Activated CD8-positive, alpha-beta memory T cell treated with anti-CD3 and anti-CD28 coated beads, Interleukin-2, amount 50 U/mL, for 24 hours (primary cell): Measurements from ENCODE around the gene ARHGAP24.
"Not testable (repeated sequence)": the region's sequence is repeated elsewhere in the genome, so short reads cannot be mapped to it uniquely, and the experiment has no call there.

Experiments
- DNase-seq: peaks from one replicate; pipeline ENCODE4 v3.0.0-alpha.2; 2020; ENCODE audit errors: extremely low read depth

Gene ARHGAP24

GRCh38 chr4:85956293-85956945 lies 481.5 kb downstream of the ARHGAP24 start:
- no peak for DNase-seq

GRCh38 chr4:85961887-85962286 lies 486.9 kb downstream of the ARHGAP24 start:
- DNase-seq, result no peak

- no peak for DNase-seq
Observed at GRCh38 chr4:85963231-85963630, 488.3 kb downstream of the ARHGAP24 start.

- no peak for DNase-seq
Observed at GRCh38 chr4:85964298-85964697, 489.3 kb downstream of the ARHGAP24 start.

GRCh38 chr4:85965017-85965416 lies 490.1 kb downstream of the ARHGAP24 start:
- DNase-seq, result not testable (repeated sequence)

GRCh38 chr4:85965529-85965928 lies 490.6 kb downstream of the ARHGAP24 start:
- DNase-seq, result no peak

- DNase-seq, result no peak
Observed at GRCh38 chr4:85966373-85966772, 491.4 kb downstream of the ARHGAP24 start.

GRCh38 chr4:85967872-85968271 lies 492.9 kb downstream of the ARHGAP24 start:
- no peak for DNase-seq

GRCh38 chr4:85968945-85969819 lies 494.2 kb downstream of the ARHGAP24 start:
- DNase-seq, result no peak

- no peak for DNase-seq
Observed at GRCh38 chr4:85970535-85970934, 495.6 kb downstream of the ARHGAP24 start.

GRCh38 chr4:85979276-85979675 lies 504.3 kb downstream of the ARHGAP24 start:
- no peak for DNase-seq

- DNase-seq, result no peak
Observed at GRCh38 chr4:85986266-85986665, 511.3 kb downstream of the ARHGAP24 start.

- no peak for DNase-seq
Observed at GRCh38 chr4:85993641-85994040, 518.7 kb downstream of the ARHGAP24 start.

GRCh38 chr4:85994576-85994975 lies 519.6 kb downstream of the ARHGAP24 start:
- no peak for DNase-seq

- no peak for DNase-seq
Observed at GRCh38 chr4:85995361-85995760, 520.4 kb downstream of the ARHGAP24 start.

- DNase-seq, result no peak
Observed at GRCh38 chr4:86001591-86001990, 526.6 kb downstream of the ARHGAP24 start.

GRCh38 chr4:86004030-86004429 lies 529.1 kb downstream of the ARHGAP24 start:
- no peak for DNase-seq

- DNase-seq, result no peak
Observed at GRCh38 chr4:86006057-86006456, 531.1 kb downstream of the ARHGAP24 start.

GRCh38 chr4:86007042-86007441 lies 532.1 kb downstream of the ARHGAP24 start:
- DNase-seq, result no peak

GRCh38 chr4:86011117-86011516 lies 536.2 kb downstream of the ARHGAP24 start:
- no peak for DNase-seq

- no peak for DNase-seq
Observed at GRCh38 chr4:86013621-86014020, 538.7 kb downstream of the ARHGAP24 start.

GRCh38 chr4:86014599-86014998 lies 539.6 kb downstream of the ARHGAP24 start:
- no peak for DNase-seq
